Esophagus (tissue), 2 donors: Measurements from ENCODE around the gene CARD8. TPM values are rescaled to one million over a fixed set of nuclear protein-coding genes. Genes with fewer than 3 reads are reported as not detected.

Experiments used
- H3K27ac ChIP-seq, 2 donors: one replicate each; pipeline ENCODE4 v1.5.1; 2013; ENCODE audit warnings: low read depth in 2 of 2, mild to moderate bottlenecking in 2 of 2, inconsistent platforms in 1 of 2, low read length in 1 of 2, moderate library complexity in 1 of 2
- H3K27me3 ChIP-seq, 2 donors: one replicate each; pipeline ENCODE4 v1.6.1; 2013; ENCODE audit warnings: low read length in 2 of 2, control low read depth in 1 of 2, mild to moderate bottlenecking in 1 of 2; ENCODE audit not compliant: insufficient read depth in 2 of 2, control insufficient read depth in 1 of 2
- H3K36me3 ChIP-seq, 2 donors: one replicate each; pipeline ENCODE4 v1.6.1; 2013; ENCODE audit warnings: low read length in 1 of 2; ENCODE audit not compliant: control insufficient read depth in 2 of 2, insufficient read depth in 2 of 2
- H3K4me1 ChIP-seq, 2 donors: one replicate each; pipeline ENCODE4 v1.6.1; 2013; ENCODE audit warnings: low read length in 1 of 2; ENCODE audit not compliant: control insufficient read depth in 2 of 2, insufficient read depth in 2 of 2
- H3K4me3 ChIP-seq, 2 donors: one replicate each; pipeline ENCODE4 v1.5.1; 2013; ENCODE audit warnings: low read length in 2 of 2, mild to moderate bottlenecking in 2 of 2, low read depth in 1 of 2, moderate library complexity in 1 of 2
- H3K9me3 ChIP-seq, 2 donors: one replicate each; pipeline ENCODE4 v1.6.1; 2013; ENCODE audit warnings: mild to moderate bottlenecking in 2 of 2, low read depth in 1 of 2, low read length in 1 of 2, moderate library complexity in 1 of 2; ENCODE audit not compliant: control insufficient read depth in 2 of 2, insufficient read depth in 1 of 2
- WGBS, 2 donors: extraction: QIAGEN DNeasy Blood & Tissue Kit; methylation state at CpG; one replicate each; pipeline ENCODE4 v1.1.7; 2013; 5-methylcytosine and 5-hydroxymethylcytosine counted together
- polyA plus RNA-seq, 2 donors: library from polyadenylated mRNA; stranded (reverse); fragments of 200-250 nt; gene quantifications; one replicate each; pipeline ENCODE4 v1.2.3, GENCODE V29; 2013
- donor health status: healthy with polysubstance abuse.
- donor health status: Bipolar disorder and iron deficiency.

The CARD8 gene
- polyA plus RNA-seq, 2 donors = 9.6 to 13.2 TPM

GRCh38 chr19:48196933-48197665 lies 58.6 kb downstream of the CARD8 start:
- no peak overlapping the region for H3K4me3 ChIP-seq
- no peaks in the 10 kb centered on the region for H3K9me3 ChIP-seq
- peaks cover 3 to 4% of the 10 kb centered on the region in 2 donors for H3K4me1 ChIP-seq
- WGBS, 2 donors = 40 to 45% methylated on average over 13 of the region's 13 CpGs
- no peaks in the 10 kb centered on the region for H3K27me3 ChIP-seq
- no peak overlapping the region for H3K27ac ChIP-seq
- H3K36me3 ChIP-seq = peaks cover 0 to 5% of the 10 kb centered on the region in 2 donors

GRCh38 chr19:48196321-48196763 lies 59.4 kb downstream of the CARD8 start:
- Histone ChIP-seq H3K27ac (no peak overlapping the region), H3K4me3 (no peak overlapping the region), H3K27me3 (no peaks in the 10 kb centered on the region), H3K4me1 (peaks cover 3 to 4% of the 10 kb centered on the region in 2 donors), H3K36me3 (peaks cover 0 to 9% of the 10 kb centered on the region in 2 donors), H3K9me3 (no peaks in the 10 kb centered on the region)
- WGBS, 2 donors = 65 to 67% methylated on average over 23 of the region's 23 CpGs

GRCh38 chr19:48194844-48195830 lies 60.6 kb downstream of the CARD8 start:
- no peaks in the 10 kb centered on the region for H3K9me3 ChIP-seq
- 80% methylated on average over 95 of the region's 95 CpGs for WGBS, 2 donors
- no peak overlapping the region for H3K4me3 ChIP-seq
- no peaks in the 10 kb centered on the region for H3K27me3 ChIP-seq
- peaks cover 0 to 9% of the 10 kb centered on the region in 2 donors for H3K36me3 ChIP-seq
- H3K4me1 ChIP-seq = peaks cover 3 to 4% of the 10 kb centered on the region in 2 donors
- H3K27ac ChIP-seq = no peak overlapping the region

- peaks cover 0 to 9% of the 10 kb centered on the region in 2 donors for H3K36me3 ChIP-seq
- H3K9me3 ChIP-seq = no peaks in the 10 kb centered on the region
- no peak overlapping the region for H3K4me3 ChIP-seq
- 78% methylated on average over 36 of the region's 36 CpGs for WGBS, 2 donors
- H3K27me3 ChIP-seq = no peaks in the 10 kb centered on the region
- H3K27ac ChIP-seq = no peak overlapping the region
- H3K4me1 ChIP-seq = peaks cover 3 to 4% of the 10 kb centered on the region in 2 donors
Observed at GRCh38 chr19:48194041-48194843, 61.5 kb downstream of the CARD8 start.

GRCh38 chr19:48192750-48193149 lies 63.0 kb downstream of the CARD8 start:
- peaks cover 0 to 14% of the 10 kb centered on the region in 2 donors for H3K36me3 ChIP-seq
- peaks cover 3 to 4% of the 10 kb centered on the region in 2 donors for H3K4me1 ChIP-seq
- no peaks in the 10 kb centered on the region for H3K27me3 ChIP-seq
- no peaks in the 10 kb centered on the region for H3K9me3 ChIP-seq
- H3K4me3 ChIP-seq = no peak overlapping the region
- H3K27ac ChIP-seq = no peak overlapping the region
- 84 to 86% methylated on average over 7 of the region's 7 CpGs for WGBS, 2 donors

GRCh38 chr19:48190885-48191284 lies 64.8 kb downstream of the CARD8 start:
- WGBS, 2 donors = 87 to 92% methylated on average over 3 of the region's 3 CpGs
- no peak overlapping the region for H3K27ac ChIP-seq
- H3K9me3 ChIP-seq = no peaks in the 10 kb centered on the region
- H3K4me1 ChIP-seq = no peaks in the 10 kb centered on the region
- H3K36me3 ChIP-seq = peaks cover 0 to 14% of the 10 kb centered on the region in 2 donors
- no peaks in the 10 kb centered on the region for H3K27me3 ChIP-seq
- H3K4me3 ChIP-seq = no peak overlapping the region

GRCh38 chr19:48190288-48190884 lies 65.3 kb downstream of the CARD8 start:
- Histone ChIP-seq H3K27ac (no peak overlapping the region), H3K27me3 (no peaks in the 10 kb centered on the region), H3K36me3 (peaks cover 0 to 14% of the 10 kb centered on the region in 2 donors), H3K9me3 (no peaks in the 10 kb centered on the region), H3K4me1 (no peaks in the 10 kb centered on the region), H3K4me3 (no peak overlapping the region)
- WGBS, 2 donors = 78 to 80% methylated on average over 13 of the region's 13 CpGs

GRCh38 chr19:48186541-48186991 lies 69.1 kb downstream of the CARD8 start:
- Histone ChIP-seq H3K27ac (no peak overlapping the region), H3K27me3 (no peaks in the 10 kb centered on the region), H3K4me1 (no peaks in the 10 kb centered on the region), H3K36me3 (peaks cover 2 to 12% of the 10 kb centered on the region in 2 donors), H3K9me3 (no peaks in the 10 kb centered on the region), H3K4me3 (no peak overlapping the region)
- WGBS, 2 donors = 83 to 84% methylated on average over 8 of the region's 8 CpGs
